Colonic mucosa (tissue), 4 donors: ENCODE data around the gene YTHDF1. TPM values are rescaled to one million over a fixed set of nuclear protein-coding genes. Genes with fewer than 3 reads are reported as not detected.
A peak's percentile ranks its signal among the peaks of the same experiment; 100 is the strongest.

Experiments used
- DNase-seq: peaks from one replicate; pipeline ENCODE4 v3.0.0-alpha.2; 2020
- H3K27ac ChIP-seq: fragments of 200-600 bp; one replicate; pipeline ENCODE4 v1.8.0; 2021
- H3K27me3 ChIP-seq: fragments of 200-600 bp; one replicate; pipeline ENCODE4 v1.8.0; 2021
- H3K36me3 ChIP-seq: fragments of 200-600 bp; one replicate; pipeline ENCODE4 v1.8.0; 2021
- H3K4me1 ChIP-seq: fragments of 200-600 bp; one replicate; pipeline ENCODE4 v1.8.0; 2021; ENCODE audit warnings: mild to moderate bottlenecking
- H3K4me3 ChIP-seq: fragments of 200-600 bp; one replicate; pipeline ENCODE4 v1.8.0; 2021
- H3K9ac ChIP-seq, 2 donors: one replicate each; pipeline ENCODE4 v1.7.0; 2013; ENCODE audit warnings: control low read depth in 2 of 2, low read depth in 2 of 2, low read length in 2 of 2
- H3K9me3 ChIP-seq: fragments of 200-600 bp; one replicate; pipeline ENCODE4 v1.8.0; 2021
- intact Hi-C: fragments of 100-400 bp; cut with DNase I; formaldehyde crosslinking; loops from one replicate; pipeline ENCODE4 v1.14.1; 2022
- total RNA-seq, 2 donors: library from RNA; stranded (reverse); fragmentation: NEBNext Ultra II Directional in 1 of 2; extraction: Animal tissue kit (Norgen Biotek cat#: 25700) in 1 of 2; gene quantifications; one replicate each; pipeline ENCODE4 v1.2.1, GENCODE V29; 2021
- TF ChIP-seq, protein P1 (sequence below): fragments of 200-600 bp; IDR thresholded peaks from one replicate; pipeline ENCODE4 v1.8.0; 2022; ENCODE audit warnings: antibody characterized with exemption, mild to moderate bottlenecking
- donor health status: healthy.
- donor health status: DM: no; HTN: no; CAD: no.
- donor health status: DM: no; HTN: no; CAD: no.

YTHDF1 gene
- total RNA-seq, 2 donors from 2014 or later = 35.4 to 38.7 TPM

GRCh38 chr20:63189322-63189642 lies 26.6 kb downstream of the YTHDF1 start:
- intact Hi-C loops = no loop called here
- TF ChIP-seq, protein P1, sequence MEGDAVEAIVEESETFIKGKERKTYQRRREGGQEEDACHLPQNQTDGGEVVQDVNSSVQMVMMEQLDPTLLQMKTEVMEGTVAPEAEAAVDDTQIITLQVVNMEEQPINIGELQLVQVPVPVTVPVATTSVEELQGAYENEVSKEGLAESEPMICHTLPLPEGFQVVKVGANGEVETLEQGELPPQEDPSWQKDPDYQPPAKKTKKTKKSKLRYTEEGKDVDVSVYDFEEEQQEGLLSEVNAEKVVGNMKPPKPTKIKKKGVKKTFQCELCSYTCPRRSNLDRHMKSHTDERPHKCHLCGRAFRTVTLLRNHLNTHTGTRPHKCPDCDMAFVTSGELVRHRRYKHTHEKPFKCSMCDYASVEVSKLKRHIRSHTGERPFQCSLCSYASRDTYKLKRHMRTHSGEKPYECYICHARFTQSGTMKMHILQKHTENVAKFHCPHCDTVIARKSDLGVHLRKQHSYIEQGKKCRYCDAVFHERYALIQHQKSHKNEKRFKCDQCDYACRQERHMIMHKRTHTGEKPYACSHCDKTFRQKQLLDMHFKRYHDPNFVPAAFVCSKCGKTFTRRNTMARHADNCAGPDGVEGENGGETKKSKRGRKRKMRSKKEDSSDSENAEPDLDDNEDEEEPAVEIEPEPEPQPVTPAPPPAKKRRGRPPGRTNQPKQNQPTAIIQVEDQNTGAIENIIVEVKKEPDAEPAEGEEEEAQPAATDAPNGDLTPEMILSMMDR = no peak

DNA sequence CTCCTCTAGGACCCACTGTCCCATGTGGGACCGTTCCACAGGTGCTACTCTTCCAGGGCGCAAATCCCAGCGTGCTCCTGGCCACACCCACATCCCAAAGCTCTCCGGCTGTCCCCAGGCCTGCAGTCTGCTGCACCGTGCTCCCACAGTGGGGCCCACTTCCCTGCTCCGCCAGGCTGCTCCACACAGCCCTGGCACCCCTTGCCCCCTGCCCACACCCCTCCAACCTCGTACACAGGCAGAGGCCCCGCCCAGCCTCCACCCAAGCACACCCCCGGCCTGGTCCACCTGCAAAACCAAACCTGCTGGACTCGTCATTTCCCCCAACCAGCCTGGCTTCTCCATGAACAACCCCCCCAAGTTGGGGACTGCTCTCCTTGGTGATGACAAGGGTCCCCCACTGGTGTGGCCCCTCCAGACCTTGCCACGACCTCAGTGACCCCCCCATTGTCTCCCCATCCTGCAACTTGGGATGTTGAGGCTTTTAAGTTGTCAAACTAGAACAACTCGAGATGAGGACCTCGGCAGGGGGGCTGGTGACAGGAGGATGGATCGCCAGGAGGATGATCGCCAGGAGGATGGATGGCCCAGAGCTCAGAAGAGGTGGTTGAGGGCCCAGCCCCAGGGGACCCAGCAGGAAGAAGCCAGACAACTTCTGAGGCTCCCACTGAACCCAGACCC lies 27.1 kb downstream of the YTHDF1 start:
- TF ChIP-seq, protein P1 = no peak
- intact Hi-C loops = no loop called here
- no peak overlapping the region for H3K9ac ChIP-seq

More at GRCh38 chr20:63189322-63189642, 26.6 kb downstream of the YTHDF1 start:
- Histone ChIP-seq H3K27me3 (no peaks in the 10 kb centered on the region), H3K4me1 (no peaks in the 10 kb centered on the region), H3K4me3 (no peak overlapping the region), H3K9ac (no peak overlapping the region), H3K36me3 (no peaks in the 10 kb centered on the region), H3K9me3 (no peaks in the 10 kb centered on the region), H3K27ac (no peak overlapping the region)
- DNase-seq = no peak

DNA sequence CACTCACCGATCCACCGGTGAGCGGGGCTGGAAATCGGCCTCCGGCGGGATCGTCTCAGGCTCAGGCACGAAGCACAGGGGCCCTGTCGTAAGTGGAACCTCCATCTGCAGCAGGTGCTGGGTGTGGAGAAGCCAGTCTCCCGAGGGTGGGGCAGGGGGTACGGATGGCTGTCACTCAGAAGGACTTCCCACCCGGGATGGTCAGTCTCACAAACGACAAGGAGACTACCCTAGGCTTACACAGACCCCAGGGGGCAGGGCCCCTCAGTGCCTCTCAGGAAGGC lies 27.8 kb downstream of the YTHDF1 start:
- intact Hi-C loops = no loop called here
- no peaks in the 10 kb centered on the region for H3K36me3 ChIP-seq
- H3K9ac ChIP-seq = no peak overlapping the region
- H3K27me3 ChIP-seq = no peaks in the 10 kb centered on the region
- H3K4me3 ChIP-seq = no peak overlapping the region
- no peaks in the 10 kb centered on the region for H3K9me3 ChIP-seq
- no peaks in the 10 kb centered on the region for H3K4me1 ChIP-seq
- no peak for DNase-seq
- H3K27ac ChIP-seq = no peak overlapping the region
- TF ChIP-seq, protein P1 = no peak

More for the DNA sequence above, 27.1 kb downstream of the YTHDF1 start:
- no peaks in the 10 kb centered on the region for H3K4me1 ChIP-seq
- no peak for DNase-seq
- no peaks in the 10 kb centered on the region for H3K9me3 ChIP-seq
- H3K4me3 ChIP-seq = no peak overlapping the region
- no peaks in the 10 kb centered on the region for H3K36me3 ChIP-seq
- no peak overlapping the region for H3K27ac ChIP-seq
- no peaks in the 10 kb centered on the region for H3K27me3 ChIP-seq

DNA sequence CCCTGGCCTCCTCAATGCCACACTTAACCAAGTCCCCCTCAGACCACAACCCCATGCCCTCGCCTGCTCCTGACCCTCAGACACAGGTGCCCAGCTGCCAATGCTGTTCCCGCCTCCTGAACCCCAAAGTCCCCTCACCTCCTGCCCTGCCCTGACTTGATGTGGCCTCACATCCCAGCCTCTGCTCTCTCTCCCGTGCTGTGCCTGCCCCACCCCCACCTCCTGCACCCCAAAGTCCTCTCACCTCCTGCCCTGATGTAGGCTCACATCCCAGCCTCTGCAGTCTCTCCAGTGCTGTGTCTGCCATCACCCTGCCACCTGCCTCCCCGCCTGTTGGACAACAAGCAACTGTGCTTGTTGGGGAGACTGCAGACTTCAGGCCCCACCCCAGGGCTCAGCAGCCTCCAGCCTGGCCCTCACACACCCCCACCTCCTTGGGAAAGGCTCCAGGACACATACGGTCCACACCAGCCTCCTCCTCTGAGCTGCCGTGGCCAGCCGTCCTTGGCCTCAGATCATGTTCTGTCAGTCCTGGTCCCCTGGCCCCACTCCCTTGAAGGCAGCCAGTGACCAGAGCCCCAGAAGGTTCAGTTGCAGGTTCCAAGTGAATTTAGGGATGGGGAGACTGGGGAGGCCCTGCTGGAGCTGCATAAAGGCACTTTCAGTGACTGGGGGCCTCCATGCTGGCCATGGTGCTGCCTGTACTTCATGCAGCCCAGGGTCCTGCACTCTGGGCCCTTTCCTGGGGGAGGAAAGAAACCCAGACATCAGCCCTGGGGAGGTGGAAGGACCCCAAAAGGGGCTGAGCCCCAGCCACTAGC lies 28.4 kb downstream of the YTHDF1 start:
- H3K9ac ChIP-seq = no peak overlapping the region

DNA sequence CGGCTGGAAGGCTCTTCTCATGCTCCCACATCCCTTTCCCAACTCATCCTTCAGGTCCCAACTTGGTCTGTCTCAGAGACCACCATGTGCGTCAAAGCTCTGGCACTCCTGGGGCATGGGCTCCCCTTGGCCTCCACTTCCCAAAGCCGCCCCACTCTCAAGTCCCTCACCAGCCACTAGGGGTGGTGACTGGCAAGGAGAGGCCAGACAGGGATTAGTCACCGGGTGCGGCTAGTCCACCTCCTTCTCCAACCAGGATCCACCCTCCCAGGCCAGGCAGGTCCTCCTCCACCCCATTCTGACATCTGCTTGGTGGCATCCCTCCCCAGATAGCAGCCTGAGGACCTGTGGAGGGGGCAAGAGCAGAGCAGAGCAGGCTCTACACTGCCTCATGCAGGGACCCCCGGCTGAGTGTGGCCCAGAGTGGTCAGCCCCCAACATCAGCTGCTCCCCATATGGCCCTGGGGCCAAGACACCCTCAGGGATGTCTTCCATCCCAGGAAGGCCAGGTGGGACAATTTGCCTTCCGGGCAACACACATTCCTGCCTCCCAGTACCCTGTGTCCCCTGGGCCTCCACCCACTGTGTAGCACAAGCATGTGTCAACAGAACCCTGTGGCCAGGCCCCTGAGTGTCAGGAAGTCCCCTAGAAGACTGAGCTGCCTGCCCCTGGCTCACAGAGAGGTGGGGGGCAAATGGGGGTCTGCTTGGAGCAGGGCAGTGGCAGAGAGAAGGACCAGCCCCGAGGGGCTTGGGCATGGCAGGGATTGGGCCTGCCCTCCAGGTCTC lies 29.2 kb downstream of the YTHDF1 start:
- DNase-seq = peak; percentile 35
- H3K4me3 ChIP-seq = no peak overlapping the region
- TF ChIP-seq, protein P1 = no peak

More for the DNA sequence above, 28.4 kb downstream of the YTHDF1 start:
- intact Hi-C loops = no loop called here
- no peak for DNase-seq
- no peaks in the 10 kb centered on the region for H3K9me3 ChIP-seq
- H3K27ac ChIP-seq = no peak overlapping the region
- no peaks in the 10 kb centered on the region for H3K36me3 ChIP-seq
- no peaks in the 10 kb centered on the region for H3K4me1 ChIP-seq
- H3K4me3 ChIP-seq = no peak overlapping the region
- H3K27me3 ChIP-seq = no peaks in the 10 kb centered on the region
- TF ChIP-seq, protein P1 = no peak

More for the DNA sequence above, 29.2 kb downstream of the YTHDF1 start:
- H3K9ac ChIP-seq = no peak overlapping the region
- no peaks in the 10 kb centered on the region for H3K36me3 ChIP-seq
- no peaks in the 10 kb centered on the region for H3K4me1 ChIP-seq
- no peak overlapping the region for H3K27ac ChIP-seq
- H3K27me3 ChIP-seq = no peaks in the 10 kb centered on the region
- H3K9me3 ChIP-seq = no peaks in the 10 kb centered on the region
- intact Hi-C loops = no loop called here
